GM23338 (cell line): ENCODE data around the gene CDKAL1. TPM values are rescaled to one million over a fixed set of nuclear protein-coding genes. Genes with fewer than 3 reads are reported as not detected.

ENCODE experiments used
- ATAC-seq: fragments of 200-7000 bp; cut with Tn5 transposase; 3 replicates; pipeline ENCODE4 v1.9.1; 2020
- DNase-seq: peaks from one replicate; pipeline ENCODE4 v3.0.0-alpha.2; 2015; ENCODE audit warnings: low spot score
- H2AFZ ChIP-seq: fragments of 200-600 bp; sonication (generic); 2 replicates; pipeline ENCODE4 v1.8.0; 2016; ENCODE audit warnings: antibody characterized with exemption, mild to moderate bottlenecking, moderate library complexity
- H3F3A ChIP-seq: fragments of 200-600 bp; sonication (generic); replicated peaks from 2 replicates; pipeline ENCODE4 v1.8.0; 2017; ENCODE audit warnings: antibody characterized with exemption, mixed run types, low read depth
- H3K27ac ChIP-seq: fragments of 200-600 bp; sonication (generic); 2 replicates; pipeline ENCODE4 v1.6.1; 2016; ENCODE audit warnings: low read depth
- H3K27me3 ChIP-seq: fragments of 200-600 bp; sonication (generic); 2 replicates; pipeline ENCODE4 v1.8.0; 2016; ENCODE audit warnings: mild to moderate bottlenecking, mixed run types, moderate library complexity; ENCODE audit not compliant: insufficient read depth
- H3K36me3 ChIP-seq: fragments of 200-600 bp; sonication (generic); 2 replicates; pipeline ENCODE4 v1.8.0; 2016; ENCODE audit warnings: mild to moderate bottlenecking; ENCODE audit not compliant: insufficient read depth
- H3K4me1 ChIP-seq: fragments of 200-600 bp; sonication (generic); 2 replicates; pipeline ENCODE4 v1.8.0; 2016; ENCODE audit warnings: mild to moderate bottlenecking, moderate library complexity; ENCODE audit not compliant: insufficient read depth
- H3K4me2 ChIP-seq: fragments of 200-600 bp; sonication (generic); 2 replicates; pipeline ENCODE4 v1.7.1; 2017; ENCODE audit warnings: mixed run types
- H3K4me3 ChIP-seq: fragments of 200-600 bp; sonication (generic); 2 replicates; pipeline ENCODE4 v1.6.1; 2016; ENCODE audit warnings: mixed run types
- H3K79me2 ChIP-seq: fragments of 200-600 bp; sonication (generic); replicated peaks from 2 replicates; pipeline ENCODE4 v1.8.0; 2017; ENCODE audit warnings: mild to moderate bottlenecking; ENCODE audit not compliant: insufficient read depth
- H3K9me2 ChIP-seq: fragments of 200-600 bp; sonication (generic); 2 replicates; pipeline ENCODE4 v1.8.0; 2017; ENCODE audit not compliant: insufficient read depth
- H4K20me1 ChIP-seq: fragments of 200-600 bp; sonication (generic); replicated peaks from 2 replicates; pipeline ENCODE4 v1.8.0; 2017; ENCODE audit warnings: mild to moderate bottlenecking; ENCODE audit not compliant: insufficient read depth
- H3K27ac Mint-ChIP-seq: 2 replicates; pipeline ENCODE4 v1.8.0; 2020; ENCODE audit warnings: inconsistent platforms, mild to moderate bottlenecking, moderate library complexity, mixed read lengths
- H3K27me3 Mint-ChIP-seq: 3 replicates; pipeline ENCODE4 v1.8.0; 2022; ENCODE audit warnings: low read depth, mild to moderate bottlenecking, moderate library complexity, mixed read lengths, inconsistent platforms; ENCODE audit not compliant: insufficient read depth, poor library complexity
- H3K36me3 Mint-ChIP-seq: 3 replicates; pipeline ENCODE4 v1.8.0; 2021; ENCODE audit warnings: low read depth, mild to moderate bottlenecking, inconsistent platforms, moderate library complexity, mixed read lengths
- H3K4me1 Mint-ChIP-seq: 3 replicates; pipeline ENCODE4 v1.8.0; 2020; ENCODE audit warnings: mild to moderate bottlenecking, inconsistent platforms, mixed read lengths
- H3K4me3 Mint-ChIP-seq: 3 replicates; pipeline ENCODE4 v1.8.0; 2021; ENCODE audit warnings: moderate library complexity, mild to moderate bottlenecking, inconsistent platforms, mixed read lengths
- H3K9me3 Mint-ChIP-seq: 3 replicates; pipeline ENCODE4 v1.8.0; 2020; ENCODE audit warnings: moderate library complexity, mild to moderate bottlenecking, inconsistent platforms, mixed read lengths
- CREB1 ChIP-seq: fragments of 250-450 bp; sonication (Bioruptor Pico); IDR thresholded peaks from 2 replicates; pipeline ENCODE4 v1.5.0; 2020; ENCODE audit warnings: low read depth, mild to moderate bottlenecking, moderate library complexity
- CTCF ChIP-seq, 2 experiments: fragments of 200-600 bp in 1 of 2; sonication (generic) in 1 of 2; conservative IDR thresholded peaks; 2 replicates each; pipeline versions ENCODE4 v1.5.1 to v1.6.1; 2016 to 2017; ENCODE audit warnings: antibody characterized with exemption in 2 of 2, low read depth in 2 of 2, mild to moderate bottlenecking in 2 of 2, moderate library complexity in 1 of 2
- ETS1 ChIP-seq: IDR thresholded peaks from 2 replicates; pipeline ENCODE4 v1.6.1; 2016; ENCODE audit warnings: antibody characterized with exemption
- EZH2 ChIP-seq: fragments of 200-600 bp; sonication (generic); IDR thresholded peaks from one replicate; pipeline ENCODE4 v1.8.0; 2017; ENCODE audit warnings: antibody characterized with exemption, mild to moderate bottlenecking, low read depth; ENCODE audit not compliant: unreplicated experiment
- EZH2phosphoT487 ChIP-seq: fragments of 200-600 bp; sonication (generic); IDR thresholded peaks from one replicate; pipeline ENCODE4 v1.8.1; 2018; ENCODE audit warnings: antibody characterized with exemption; ENCODE audit not compliant: unreplicated experiment
- JUNB ChIP-seq: IDR thresholded peaks from one replicate; pipeline ENCODE4 v1.6.1; 2016; ENCODE audit warnings: antibody characterized with exemption; ENCODE audit not compliant: unreplicated experiment
- NANOG ChIP-seq: IDR thresholded peaks from 2 replicates; pipeline ENCODE4 v1.6.1; 2016; ENCODE audit warnings: antibody characterized with exemption, borderline replicate concordance
- POLR2AphosphoS5 ChIP-seq: IDR thresholded peaks from 2 replicates; pipeline ENCODE4 v1.6.1; 2016; ENCODE audit warnings: antibody characterized with exemption, low read depth
- STAT1 ChIP-seq: IDR thresholded peaks from one replicate; pipeline ENCODE4 v1.6.1; 2016; ENCODE audit warnings: antibody characterized with exemption; ENCODE audit not compliant: unreplicated experiment
- ZNF114 ChIP-seq: fragments of 250-450 bp; sonication (Bioruptor Pico); IDR thresholded peaks from 2 replicates; pipeline ENCODE4 v1.5.0; 2020; ENCODE audit warnings: mild to moderate bottlenecking, moderate library complexity
- ZNF331 ChIP-seq: fragments of 250-450 bp; sonication (Bioruptor Pico); IDR thresholded peaks from 2 replicates; pipeline ENCODE4 v1.5.0; 2020; ENCODE audit warnings: low read depth, mild to moderate bottlenecking, moderate library complexity
- ZNF462 ChIP-seq: fragments of 250-450 bp; sonication (Bioruptor Pico); IDR thresholded peaks from 2 replicates; pipeline ENCODE4 v1.5.0; 2020; ENCODE audit warnings: mild to moderate bottlenecking, moderate library complexity
- polyA plus RNA-seq: library from polyadenylated mRNA; unstranded; fragments of >200 nt; fragmentation: Nextera tagmentation; extraction: Ambion mirVana; gene quantifications from 2 replicates; pipeline ENCODE4 v1.2.1, GENCODE V29; 2016
- total RNA-seq: library from RNA; depleted of rRNA; stranded (reverse); fragments of >200 nt; shearing (Covaris generic); gene quantifications from 2 replicates; pipeline ENCODE4 v1.2.3, GENCODE V29; 2014

Gene CDKAL1
- total and polyA plus RNA-seq, 2 experiments from 2014 or later: 17.8 to 35.0 TPM

- TF ChIP-seq ZNF462: no peak
- TF ChIP-seq STAT1: no peak
- TF ChIP-seq POLR2AphosphoS5: no peak
- no peak for TF ChIP-seq EZH2
These were observed 313.6 kb downstream of the CDKAL1 start (continued) for GRCh38 chr6:20847904-20848303.

- ATAC-seq: no peak
- Mint-ChIP-seq H3K4me1 (peaks cover 23% of the 10 kb centered on the region), H3K4me3 (no peak overlapping the region), H3K27me3 (peaks cover 2% of the 10 kb centered on the region), H3K9me3 (no peaks in the 10 kb centered on the region; the same call in 2 of the 3 replicates), H3K27ac (peak overlapping the region; percentile 57; the same call in 1 of the 2 replicates), H3K36me3 (no peaks in the 10 kb centered on the region)
- Histone ChIP-seq H3K9me2 (no peaks in the 10 kb centered on the region), H3K27me3 (no peaks in the 10 kb centered on the region), H3K4me2 (no peak overlapping the region), H3K79me2 (no peaks in the 10 kb centered on the region), H3F3A (no peaks in the 10 kb centered on the region), H3K4me3 (no peak overlapping the region), H4K20me1 (no peaks in the 10 kb centered on the region), H3K36me3 (no peaks in the 10 kb centered on the region), H3K4me1 (peaks cover 12% of the 10 kb centered on the region), H2AFZ (no peak overlapping the region), H3K27ac (no peak overlapping the region)
- DNase-seq: no peak
- TF ChIP-seq EZH2phosphoT487 (no peak), ZNF114 (CRISPR knock-in tag) (no peak), JUNB (no peak), ZNF331 (no peak), STAT1 (no peak), NANOG (no peak), POLR2AphosphoS5 (no peak), CREB1 (no peak), ETS1 (no peak), EZH2 (no peak), CTCF (conservative IDR thresholded peaks at IDR 0.05; ENCODE audit: low read depth in 2 of 2) (no peak)
These were observed 316.6 kb downstream of the CDKAL1 start for GRCh38 chr6:20850686-20851416.
